Trophoblast cell (in vitro differentiated cells and primary cell): Measurements from ENCODE around the gene COPB2.

Experiments used
- DNase-seq, 2 donors: peaks; one replicate each; pipeline ENCODE4 v3.0.0-alpha.2; 2016
- H2AFZ ChIP-seq: 2 replicates; pipeline ENCODE4 v1.6.1; 2013; ENCODE audit warnings: low read length, moderate library complexity, mild to moderate bottlenecking; ENCODE audit not compliant: insufficient read depth, poor library complexity
- H2AK5ac ChIP-seq: 2 replicates; pipeline ENCODE4 v1.6.1; 2013; ENCODE audit warnings: mild to moderate bottlenecking, low read length
- H2BK120ac ChIP-seq: 2 replicates; pipeline ENCODE4 v1.6.1; 2013; ENCODE audit warnings: low read length, mild to moderate bottlenecking, moderate library complexity; ENCODE audit not compliant: insufficient read depth, poor library complexity
- H2BK12ac ChIP-seq: 2 replicates; pipeline ENCODE4 v1.6.1; 2013; ENCODE audit warnings: mild to moderate bottlenecking, low read length, moderate library complexity
- H2BK5ac ChIP-seq: 2 replicates; pipeline ENCODE4 v1.6.1; 2013; ENCODE audit warnings: low read length, low read depth, moderate library complexity, mild to moderate bottlenecking; ENCODE audit not compliant: poor library complexity
- H3K14ac ChIP-seq: 2 replicates; pipeline ENCODE4 v1.6.1; 2013; ENCODE audit warnings: mild to moderate bottlenecking, low read length
- H3K18ac ChIP-seq: 2 replicates; pipeline ENCODE4 v1.6.1; 2013; ENCODE audit warnings: mild to moderate bottlenecking, low read length
- H3K23ac ChIP-seq: 2 replicates; pipeline ENCODE4 v1.6.1; 2013; ENCODE audit warnings: low read length
- H3K27ac ChIP-seq: 2 replicates; pipeline ENCODE4 v1.5.1; 2013; ENCODE audit warnings: low read depth, mild to moderate bottlenecking, inconsistent platforms, low read length, moderate library complexity
- H3K27me3 ChIP-seq: 2 replicates; pipeline ENCODE4 v1.6.1; 2013; ENCODE audit warnings: inconsistent platforms, mild to moderate bottlenecking, low read length, moderate library complexity; ENCODE audit not compliant: insufficient read depth
- H3K36me3 ChIP-seq, 2 experiments: 1 replicate in 1 of 2; 2 replicates in 1 of 2; pipeline ENCODE4 v1.6.1; 2013; ENCODE audit warnings: low read length in 2 of 2, mild to moderate bottlenecking in 2 of 2, moderate library complexity in 1 of 2; ENCODE audit not compliant: insufficient read depth in 2 of 2, control insufficient read depth in 1 of 2
- H3K4ac ChIP-seq: 2 replicates; pipeline ENCODE4 v1.6.1; 2013; ENCODE audit warnings: low read depth, mild to moderate bottlenecking, low read length, moderate library complexity
- H3K4me1 ChIP-seq, 2 experiments: 1 replicate in 1 of 2; 2 replicates in 1 of 2; pipeline ENCODE4 v1.6.1; 2013; ENCODE audit warnings: low read length in 2 of 2, mild to moderate bottlenecking in 2 of 2, moderate library complexity in 1 of 2; ENCODE audit not compliant: insufficient read depth in 2 of 2, control insufficient read depth in 1 of 2
- H3K4me2 ChIP-seq: 2 replicates; pipeline ENCODE4 v1.6.1; 2013; ENCODE audit warnings: inconsistent platforms, mild to moderate bottlenecking, low read length, moderate library complexity
- H3K4me3 ChIP-seq: 2 replicates; pipeline ENCODE4 v1.5.1; 2013; ENCODE audit warnings: mild to moderate bottlenecking, low read depth, low read length, inconsistent platforms
- H3K79me1 ChIP-seq: one replicate; pipeline ENCODE4 v1.6.1; 2013; ENCODE audit warnings: low read length
- H3K79me2 ChIP-seq: 2 replicates; pipeline ENCODE4 v1.6.1; 2013; ENCODE audit warnings: low read length, mild to moderate bottlenecking; ENCODE audit not compliant: control insufficient read depth, insufficient read depth, poor library complexity
- H3K9ac ChIP-seq: 2 replicates; pipeline ENCODE4 v1.6.1; 2013; ENCODE audit warnings: mild to moderate bottlenecking, low read length
- H3K9me3 ChIP-seq: 2 replicates; pipeline ENCODE4 v1.6.1; 2013; ENCODE audit warnings: low read depth, mild to moderate bottlenecking, control low read depth, inconsistent platforms, low read length; ENCODE audit not compliant: insufficient read depth
- H4K12ac ChIP-seq: 2 replicates; pipeline ENCODE4 v1.6.1; 2013; ENCODE audit warnings: low read depth, mild to moderate bottlenecking, low read length, moderate library complexity
- H4K8ac ChIP-seq: 2 replicates; pipeline ENCODE4 v1.6.1; 2013; ENCODE audit warnings: low read depth, mild to moderate bottlenecking, low read length, moderate library complexity
- H4K91ac ChIP-seq: one replicate; pipeline ENCODE4 v1.6.1; 2013; ENCODE audit warnings: low read depth, mild to moderate bottlenecking, low read length, moderate library complexity
- WGBS: extraction: QIAGEN DNeasy Blood & Tissue Kit; methylation state at CpG from one replicate; pipeline ENCODE4 v1.1.7; 2013; ENCODE audit warnings: missing lambda C conversion rate; ENCODE audit not compliant: insufficient read length, insufficient coverage; ENCODE audit errors: extremely low coverage; 5-methylcytosine and 5-hydroxymethylcytosine counted together

Gene COPB2

DNA sequence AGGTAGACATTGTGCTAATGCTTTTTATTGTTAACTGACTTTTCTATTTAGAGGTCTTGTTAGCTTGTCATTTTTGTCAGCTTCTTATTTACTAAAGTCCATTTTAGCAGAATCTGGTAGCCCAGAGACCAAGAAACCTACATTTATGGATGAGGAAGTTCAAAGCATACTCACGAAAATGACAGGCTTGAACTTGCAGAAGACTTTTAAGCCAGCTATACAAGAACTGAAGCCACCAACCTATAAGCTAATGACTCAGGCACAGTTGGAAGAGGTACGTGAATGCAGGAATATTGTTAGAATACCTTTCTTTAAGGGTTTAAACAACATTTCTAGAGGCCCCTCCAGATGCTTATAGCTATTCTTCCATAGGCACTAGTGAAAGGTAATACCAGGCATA lies 42.7 kb downstream of the COPB2 start:
- DNase-seq, result no peak
- Histone ChIP-seq H3K23ac (no peak overlapping the region), H3K27me3 (no peaks in the 10 kb centered on the region), H4K8ac (no peak overlapping the region), H4K91ac (no peak overlapping the region), H4K12ac (no peak overlapping the region), H3K36me3 (peaks cover 10 to 17% of the 10 kb centered on the region in 2 experiments), H3K79me2 (peaks cover 6% of the 10 kb centered on the region), H3K9me3 (no peaks in the 10 kb centered on the region), H3K79me1 (peaks cover 4% of the 10 kb centered on the region), H3K27ac (no peak overlapping the region), H3K4me2 (no peak overlapping the region), H3K9ac (no peak overlapping the region), H2BK120ac (no peak overlapping the region), H3K14ac (no peak overlapping the region), H3K18ac (no peak overlapping the region), H3K4ac (no peak overlapping the region), H3K4me1 (peaks cover 1 to 2% of the 10 kb centered on the region in 2 experiments), H2BK12ac (no peak overlapping the region), H2AFZ (no peak overlapping the region), H2BK5ac (no peak overlapping the region), H2AK5ac (no peak overlapping the region), H3K4me3 (no peak overlapping the region)
- no CpG with 5 or more reads among the region's 2 CpGs for WGBS

DNA sequence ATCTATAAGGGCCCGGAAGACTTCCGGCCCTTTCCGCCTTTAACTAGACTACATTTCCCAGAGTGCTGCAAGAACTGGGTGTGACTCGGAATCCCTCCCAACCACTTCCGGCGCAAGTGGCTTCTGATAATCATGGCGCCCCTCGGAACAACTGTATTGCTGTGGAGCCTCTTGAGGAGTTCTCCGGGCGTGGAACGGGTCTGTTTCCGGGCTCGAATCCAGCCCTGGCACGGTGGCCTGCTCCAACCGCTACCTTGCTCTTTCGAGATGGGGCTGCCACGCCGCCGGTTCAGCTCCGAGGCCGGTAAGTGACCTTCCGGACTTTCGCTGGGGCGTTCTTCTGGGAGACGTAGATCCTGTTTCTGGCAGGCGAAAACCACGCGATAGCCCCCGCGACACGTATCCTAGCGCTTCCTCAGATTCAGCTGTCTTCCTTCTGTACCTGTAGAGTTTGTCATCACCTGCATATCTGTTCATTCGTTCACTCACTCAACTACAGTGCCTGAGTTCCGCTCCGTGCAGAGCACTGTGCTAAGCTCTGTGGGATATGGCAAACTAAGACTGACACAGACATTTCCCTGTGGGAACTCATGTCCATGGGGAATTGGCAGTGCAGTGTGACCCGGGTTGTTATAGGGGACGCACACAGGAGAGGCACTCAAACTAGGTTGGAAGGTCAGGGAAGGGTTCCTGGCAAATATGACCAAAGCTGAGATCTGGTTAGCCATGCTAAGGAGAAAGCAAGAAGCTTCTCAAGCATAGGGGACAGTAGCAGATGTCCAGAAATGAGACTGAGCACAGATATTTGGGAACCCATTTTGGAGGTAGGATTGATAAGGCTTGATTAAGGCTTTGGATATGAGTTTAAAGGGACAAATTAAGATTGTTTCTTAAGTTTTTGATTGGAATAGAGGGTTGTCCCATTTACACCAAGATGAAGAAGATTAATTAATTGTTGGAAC lies 45.3 kb downstream of the COPB2 start, which contains the start of gene MRPS22:
MRPS22 (plus strand) TSS at position 126 of the 962 bp plus-strand sequence; CDS start at position 133, 7 bp downstream.
- no peak within 1 kb of the TSS for H2AK5ac ChIP-seq

DNA sequence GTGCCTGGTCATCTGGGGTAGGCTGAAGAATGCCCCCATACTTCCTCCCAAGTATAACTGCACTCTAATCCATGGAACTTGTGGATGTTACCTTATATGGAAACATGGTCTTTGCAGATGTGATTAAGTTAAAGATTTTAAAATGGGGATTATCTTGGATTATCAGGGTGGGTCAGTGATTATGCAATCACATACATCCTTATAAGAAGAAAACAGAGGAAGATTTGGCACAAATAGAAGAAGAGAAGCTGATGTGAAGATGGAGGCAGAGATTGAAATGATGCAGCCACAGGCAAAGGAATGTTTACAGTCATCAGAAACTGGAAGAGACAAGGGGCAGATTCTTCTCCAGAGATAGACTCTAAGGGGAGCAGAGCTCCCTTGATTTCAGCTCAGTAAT lies 47.4 kb downstream of the COPB2 start:
- no peaks in the 10 kb centered on the region for H3K27me3 ChIP-seq
- no peak overlapping the region for H3K14ac ChIP-seq
- H4K12ac ChIP-seq, result no peak overlapping the region
- H3K79me1 ChIP-seq, result peaks cover 4% of the 10 kb centered on the region
- no peak overlapping the region for H3K23ac ChIP-seq
- no peaks in the 10 kb centered on the region for H3K9me3 ChIP-seq
- H3K9ac ChIP-seq, result no peak overlapping the region
- H3K4me2 ChIP-seq, result no peak overlapping the region
- H2BK5ac ChIP-seq, result no peak overlapping the region
- H3K4me3 ChIP-seq, result no peak overlapping the region
- no peak overlapping the region for H4K8ac ChIP-seq
- no peak overlapping the region for H2BK120ac ChIP-seq
- peaks cover under 1 to 1% of the 10 kb centered on the region in 2 experiments for H3K36me3 ChIP-seq
- no peak overlapping the region for H2BK12ac ChIP-seq
- H3K4ac ChIP-seq, result no peak overlapping the region
- H3K4me1 ChIP-seq, result peaks cover 1 to 2% of the 10 kb centered on the region in 2 experiments
- no peak overlapping the region for H3K27ac ChIP-seq
- H3K18ac ChIP-seq, result no peak overlapping the region
- H2AK5ac ChIP-seq, result no peak overlapping the region
- no peak overlapping the region for H2AFZ ChIP-seq
- peaks cover 6% of the 10 kb centered on the region for H3K79me2 ChIP-seq
- no peak overlapping the region for H4K91ac ChIP-seq
- DNase-seq, result no peak

More for the DNA sequence above, 45.3 kb downstream of the COPB2 start, which contains the start of gene MRPS22:
- no CpG with 5 or more reads among the region's 37 CpGs for WGBS
- Histone ChIP-seq H3K18ac (peak within 1 kb of the TSS; percentile 87), H2AFZ (peak within 1 kb of the TSS; percentile 90), H3K23ac (no peak within 1 kb of the TSS), H3K79me1 (peaks cover 4% of the 10 kb centered on the region), H3K36me3 (peaks cover 4 to 7% of the 10 kb centered on the region in 2 experiments), H3K27me3 (no peaks in the 10 kb centered on the region), H3K4me2 (peak within 1 kb of the TSS; percentile 62), H3K9me3 (no peaks in the 10 kb centered on the region), H2BK120ac (peak within 1 kb of the TSS; percentile 47), H3K4me1 (peaks cover 1 to 2% of the 10 kb centered on the region in 2 experiments), H3K27ac (peak within 1 kb of the TSS; percentile 70), H3K4ac (peak within 1 kb of the TSS; percentile 94), H3K4me3 (peak within 1 kb of the TSS; percentile 99), H4K91ac (peak within 1 kb of the TSS; percentile 83), H3K9ac (peak within 1 kb of the TSS; percentile 92), H3K79me2 (peaks cover 6% of the 10 kb centered on the region), H2BK5ac (peak within 1 kb of the TSS; percentile 79), H2BK12ac (no peak within 1 kb of the TSS), H4K8ac (peak within 1 kb of the TSS; percentile 97), H4K12ac (peak within 1 kb of the TSS; percentile 93), H3K14ac (peak within 1 kb of the TSS; percentile 78)
- peak; percentile 77 to 88 for DNase-seq

DNA sequence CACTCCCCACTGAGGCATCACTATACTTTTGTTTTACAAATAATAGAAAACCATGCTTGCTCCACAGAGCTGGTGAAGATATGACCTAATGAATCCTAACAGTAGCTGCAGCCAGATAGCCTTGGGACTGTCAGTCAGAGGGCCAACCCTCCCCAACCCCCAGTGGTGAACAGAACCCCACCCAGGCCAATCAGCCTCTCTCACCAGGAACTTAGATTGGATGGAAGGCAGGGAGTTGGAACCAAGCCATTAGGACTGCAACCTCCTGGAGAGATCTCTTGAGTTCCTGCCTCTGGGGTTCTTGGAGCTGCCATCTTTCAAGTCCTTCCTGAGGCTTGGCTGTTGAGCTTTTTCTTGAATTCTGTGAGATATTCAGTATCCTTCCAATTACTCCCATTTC lies 48.7 kb downstream of the COPB2 start:
- H3K9me3 ChIP-seq, result no peaks in the 10 kb centered on the region
- H4K91ac ChIP-seq, result no peak overlapping the region
- H3K4ac ChIP-seq, result no peak overlapping the region
- H2BK12ac ChIP-seq, result no peak overlapping the region
- peaks cover 6% of the 10 kb centered on the region for H3K79me2 ChIP-seq
- no peak overlapping the region for H4K8ac ChIP-seq
- no peak overlapping the region for H2AK5ac ChIP-seq
- no peak overlapping the region for H3K4me2 ChIP-seq
- H3K4me3 ChIP-seq, result no peak overlapping the region
- H2BK5ac ChIP-seq, result no peak overlapping the region
- no peak overlapping the region for H3K27ac ChIP-seq
- no peaks in the 10 kb centered on the region for H3K36me3 ChIP-seq
- no peak overlapping the region for H3K18ac ChIP-seq
- H3K79me1 ChIP-seq, result peaks cover 4% of the 10 kb centered on the region
- no peak for DNase-seq
- H2BK120ac ChIP-seq, result no peak overlapping the region
- H3K9ac ChIP-seq, result no peak overlapping the region
- no peak overlapping the region for H2AFZ ChIP-seq
- no peak overlapping the region for H3K23ac ChIP-seq
- H3K14ac ChIP-seq, result no peak overlapping the region
- H4K12ac ChIP-seq, result no peak overlapping the region
- H3K4me1 ChIP-seq, result peaks cover 1 to 2% of the 10 kb centered on the region in 2 experiments
- no peaks in the 10 kb centered on the region for H3K27me3 ChIP-seq
